Endothelial cell (in vitro differentiated cells): ENCODE data around the gene SOX6. TPM values are rescaled to one million over a fixed set of nuclear protein-coding genes. Genes with fewer than 3 reads are reported as not detected.

Experiments
- DNase-seq: peaks from one replicate; pipeline ENCODE4 v3.0.0; 2021; ENCODE audit warnings: low spot score
- H3K27ac Mint-ChIP-seq: one replicate; pipeline ENCODE4 v1.8.0; 2021; ENCODE audit warnings: mixed read lengths, inconsistent platforms; ENCODE audit not compliant: unreplicated experiment
- H3K27me3 Mint-ChIP-seq: one replicate; pipeline ENCODE4 v1.8.0; 2021; ENCODE audit warnings: mild to moderate bottlenecking, moderate library complexity, mixed read lengths, inconsistent platforms; ENCODE audit not compliant: unreplicated experiment
- H3K36me3 Mint-ChIP-seq: one replicate; pipeline ENCODE4 v1.8.0; 2021; ENCODE audit warnings: mild to moderate bottlenecking, low read depth, mixed read lengths, inconsistent platforms; ENCODE audit not compliant: unreplicated experiment
- H3K4me1 Mint-ChIP-seq: one replicate; pipeline ENCODE4 v1.8.0; 2021; ENCODE audit warnings: mild to moderate bottlenecking, mixed read lengths, inconsistent platforms; ENCODE audit not compliant: unreplicated experiment
- H3K4me3 Mint-ChIP-seq: one replicate; pipeline ENCODE4 v1.8.0; 2021; ENCODE audit warnings: mild to moderate bottlenecking, mixed read lengths, inconsistent platforms; ENCODE audit not compliant: unreplicated experiment
- H3K9me3 Mint-ChIP-seq: one replicate; pipeline ENCODE4 v1.8.0; 2021; ENCODE audit warnings: mixed read lengths, inconsistent platforms; ENCODE audit not compliant: unreplicated experiment
- CTCF ChIP-seq: fragments of 200-600 bp; sonication (generic); IDR thresholded peaks from one replicate; pipeline ENCODE4 v1.5.0; 2021; ENCODE audit warnings: antibody characterized with exemption; ENCODE audit not compliant: unreplicated experiment
- total RNA-seq: library from RNA; stranded (reverse); fragmentation: NEBNext Ultra II Directional; extraction: Animal tissue kit (Norgen Biotek cat#: 25700); gene quantifications from one replicate; pipeline ENCODE4 v1.2.1, GENCODE V29; 2021; ENCODE audit not compliant: unreplicated experiment

The SOX6 gene
- total RNA-seq, 1 donor from 2014 or later: 21.0 TPM

GRCh38 chr11:16356761-16357393, 531 bp upstream of the SOX6 start:
- peaks cover 24% of the 10 kb centered on the region for H3K4me1 Mint-ChIP-seq
- H3K27me3 Mint-ChIP-seq: peaks cover 1% of the 10 kb centered on the region
- no peak for DNase-seq
- H3K9me3 Mint-ChIP-seq: no peaks in the 10 kb centered on the region
- no peaks in the 10 kb centered on the region for H3K36me3 Mint-ChIP-seq
- TF ChIP-seq CTCF: no peak
- H3K27ac Mint-ChIP-seq: no peak overlapping the region
- H3K4me3 Mint-ChIP-seq: no peak overlapping the region

- no peaks in the 10 kb centered on the region for H3K9me3 Mint-ChIP-seq
- H3K27me3 Mint-ChIP-seq: peaks cover 1% of the 10 kb centered on the region
- H3K36me3 Mint-ChIP-seq: no peaks in the 10 kb centered on the region
- H3K4me1 Mint-ChIP-seq: peaks cover 18% of the 10 kb centered on the region
- no peak for DNase-seq
- no peak overlapping the region for H3K27ac Mint-ChIP-seq
- no peak for TF ChIP-seq CTCF
- no peak overlapping the region for H3K4me3 Mint-ChIP-seq
These were observed 3.6 kb downstream of the SOX6 start for GRCh38 chr11:16352707-16353106.

GRCh38 chr11:16350125-16350524, 6.2 kb downstream of the SOX6 start:
- no peak for TF ChIP-seq CTCF
- no peaks in the 10 kb centered on the region for H3K36me3 Mint-ChIP-seq
- H3K9me3 Mint-ChIP-seq: no peaks in the 10 kb centered on the region
- no peak overlapping the region for H3K27ac Mint-ChIP-seq
- no peak for DNase-seq
- peaks cover 1% of the 10 kb centered on the region for H3K27me3 Mint-ChIP-seq
- no peak overlapping the region for H3K4me3 Mint-ChIP-seq
- H3K4me1 Mint-ChIP-seq: peaks cover 4% of the 10 kb centered on the region

- no peak for TF ChIP-seq CTCF
- Mint-ChIP-seq H3K27ac (no peak overlapping the region), H3K4me1 (peaks cover 8% of the 10 kb centered on the region), H3K36me3 (no peaks in the 10 kb centered on the region), H3K4me3 (no peak overlapping the region), H3K27me3 (peaks cover 1% of the 10 kb centered on the region), H3K9me3 (no peaks in the 10 kb centered on the region)
- DNase-seq: no peak
These were observed 8.2 kb downstream of the SOX6 start for GRCh38 chr11:16347928-16348685.

- no peak for TF ChIP-seq CTCF
- H3K27me3 Mint-ChIP-seq: peaks cover under 1% of the 10 kb centered on the region
- no peaks in the 10 kb centered on the region for H3K9me3 Mint-ChIP-seq
- no peaks in the 10 kb centered on the region for H3K36me3 Mint-ChIP-seq
- peaks cover 6% of the 10 kb centered on the region for H3K4me1 Mint-ChIP-seq
- H3K27ac Mint-ChIP-seq: no peak overlapping the region
- H3K4me3 Mint-ChIP-seq: no peak overlapping the region
- no peak for DNase-seq
These were observed 9.4 kb downstream of the SOX6 start for GRCh38 chr11:16346975-16347374.
